Measurements from ENCODE around the gene NCOR2.

NCOR2 gene

DNA sequence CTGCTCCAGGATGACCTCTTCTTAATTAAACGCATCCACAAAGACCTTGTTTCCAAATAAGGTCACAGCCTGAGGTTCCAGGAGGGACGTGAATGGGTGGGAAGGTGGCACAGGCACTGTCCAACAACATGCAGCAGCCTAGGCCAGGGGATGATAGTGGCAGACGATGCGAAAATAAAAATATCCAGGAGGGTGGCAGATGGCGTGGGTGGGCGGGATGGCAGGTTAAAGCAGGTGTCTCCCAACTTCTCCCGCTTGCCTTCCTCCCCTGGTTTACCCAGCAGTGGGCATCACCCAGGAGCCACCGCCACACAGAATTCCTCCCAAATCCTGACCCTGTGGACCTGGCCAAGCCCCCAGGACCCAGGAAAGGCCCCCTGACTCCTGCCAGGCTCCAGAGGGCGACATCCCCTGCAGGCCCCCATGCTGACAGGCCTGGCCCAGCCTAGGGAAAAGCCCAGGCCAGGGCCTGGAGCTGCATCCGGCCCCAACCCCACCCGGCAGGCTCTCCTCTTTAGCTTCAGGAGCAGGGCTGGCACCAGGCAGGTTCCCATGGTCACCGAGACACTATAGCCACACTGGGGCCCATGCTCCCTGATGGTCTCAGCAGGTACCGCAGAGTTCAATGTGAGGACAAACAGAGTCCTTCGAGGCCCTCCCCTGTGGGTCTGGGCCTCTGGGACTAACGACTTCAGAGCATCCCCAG, 9.7 kb downstream of the NCOR2 start:
- no peak for DNase-seq
- Mint-ChIP-seq H3K27me3 (ENCODE audit: low read depth, poor library complexity) (no peaks in the 10 kb centered on the region), H3K36me3 (ENCODE audit: low read depth) (peaks cover 14% of the 10 kb centered on the region), H3K9me3 (no peaks in the 10 kb centered on the region), H3K4me3 (no peak overlapping the region), H3K27ac (peak overlapping the region; percentile 81), H3K4me1 (peaks cover 58% of the 10 kb centered on the region)
- TF ChIP-seq, protein P1, sequence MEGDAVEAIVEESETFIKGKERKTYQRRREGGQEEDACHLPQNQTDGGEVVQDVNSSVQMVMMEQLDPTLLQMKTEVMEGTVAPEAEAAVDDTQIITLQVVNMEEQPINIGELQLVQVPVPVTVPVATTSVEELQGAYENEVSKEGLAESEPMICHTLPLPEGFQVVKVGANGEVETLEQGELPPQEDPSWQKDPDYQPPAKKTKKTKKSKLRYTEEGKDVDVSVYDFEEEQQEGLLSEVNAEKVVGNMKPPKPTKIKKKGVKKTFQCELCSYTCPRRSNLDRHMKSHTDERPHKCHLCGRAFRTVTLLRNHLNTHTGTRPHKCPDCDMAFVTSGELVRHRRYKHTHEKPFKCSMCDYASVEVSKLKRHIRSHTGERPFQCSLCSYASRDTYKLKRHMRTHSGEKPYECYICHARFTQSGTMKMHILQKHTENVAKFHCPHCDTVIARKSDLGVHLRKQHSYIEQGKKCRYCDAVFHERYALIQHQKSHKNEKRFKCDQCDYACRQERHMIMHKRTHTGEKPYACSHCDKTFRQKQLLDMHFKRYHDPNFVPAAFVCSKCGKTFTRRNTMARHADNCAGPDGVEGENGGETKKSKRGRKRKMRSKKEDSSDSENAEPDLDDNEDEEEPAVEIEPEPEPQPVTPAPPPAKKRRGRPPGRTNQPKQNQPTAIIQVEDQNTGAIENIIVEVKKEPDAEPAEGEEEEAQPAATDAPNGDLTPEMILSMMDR (IDR thresholded peaks at IDR 0.05), result no peak

DNA sequence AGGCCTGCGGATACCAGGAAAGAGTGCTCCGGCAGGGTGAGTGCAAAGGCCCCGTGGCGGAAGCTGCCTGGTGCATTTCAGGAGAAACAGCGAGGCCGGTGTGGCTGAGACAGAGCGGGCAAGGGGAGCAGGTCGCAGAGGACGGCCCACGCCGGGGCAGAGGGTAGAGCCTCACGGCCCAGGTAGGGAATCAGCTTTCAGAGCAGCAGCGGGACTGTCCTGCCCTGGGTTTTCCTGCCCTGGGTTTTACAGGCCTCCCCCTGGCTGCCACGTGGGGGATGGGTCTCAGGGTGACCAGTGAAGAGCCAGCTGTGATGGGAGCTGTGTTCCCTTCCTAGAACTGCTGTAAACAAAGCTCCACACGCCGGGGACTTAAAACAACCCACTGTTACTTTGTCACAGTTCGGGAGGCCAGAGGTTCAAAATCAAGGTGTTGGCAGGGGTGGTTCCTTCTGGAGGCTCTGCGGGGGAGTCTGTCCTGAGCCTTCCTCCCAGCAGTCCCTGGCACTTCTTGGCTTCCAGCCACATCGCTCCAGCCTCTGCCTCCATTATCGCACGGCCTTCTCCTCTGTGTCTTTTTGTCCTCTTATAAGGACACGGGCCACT, 10.4 kb downstream of the NCOR2 start:
- H3K27ac Mint-ChIP-seq, result peak overlapping the region; percentile 94
- H3K27me3 Mint-ChIP-seq (ENCODE audit: low read depth, poor library complexity), result no peaks in the 10 kb centered on the region
- peaks cover 14% of the 10 kb centered on the region for H3K36me3 Mint-ChIP-seq (ENCODE audit: low read depth)
- no peaks in the 10 kb centered on the region for H3K9me3 Mint-ChIP-seq
- H3K4me1 Mint-ChIP-seq, result peaks cover 58% of the 10 kb centered on the region
- DNase-seq, result no peak
- H3K4me3 Mint-ChIP-seq, result no peak overlapping the region
- TF ChIP-seq, protein P1 (IDR thresholded peaks at IDR 0.05), result no peak

DNA sequence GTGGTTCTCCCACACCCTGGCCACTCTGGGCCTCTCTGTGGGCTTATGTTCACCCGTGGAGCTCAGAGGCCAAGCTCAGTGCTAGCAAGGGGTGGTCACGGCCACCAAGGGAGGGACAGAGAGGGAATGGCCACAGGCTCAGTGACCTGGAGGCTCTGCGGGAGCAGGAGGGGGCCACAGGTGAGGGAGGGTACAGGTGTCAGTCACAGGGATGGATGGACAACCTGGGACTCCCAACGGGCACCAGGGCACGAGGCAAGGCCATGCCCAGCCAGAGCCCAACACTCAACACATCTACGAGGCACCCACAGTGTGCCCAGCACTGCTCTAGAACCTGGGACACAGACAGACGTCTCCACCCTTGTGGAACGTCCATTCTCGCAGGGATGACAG, 11.3 kb downstream of the NCOR2 start:
- H3K36me3 Mint-ChIP-seq (ENCODE audit: low read depth), result peaks cover 14% of the 10 kb centered on the region
- H3K27ac Mint-ChIP-seq, result no peak overlapping the region
- H3K4me1 Mint-ChIP-seq, result peaks cover 61% of the 10 kb centered on the region
- no peaks in the 10 kb centered on the region for H3K27me3 Mint-ChIP-seq (ENCODE audit: low read depth, poor library complexity)
- H3K4me3 Mint-ChIP-seq, result no peak overlapping the region
- H3K9me3 Mint-ChIP-seq, result no peaks in the 10 kb centered on the region
- DNase-seq, result no peak
- TF ChIP-seq, protein P1 (IDR thresholded peaks at IDR 0.05), result no peak

DNA sequence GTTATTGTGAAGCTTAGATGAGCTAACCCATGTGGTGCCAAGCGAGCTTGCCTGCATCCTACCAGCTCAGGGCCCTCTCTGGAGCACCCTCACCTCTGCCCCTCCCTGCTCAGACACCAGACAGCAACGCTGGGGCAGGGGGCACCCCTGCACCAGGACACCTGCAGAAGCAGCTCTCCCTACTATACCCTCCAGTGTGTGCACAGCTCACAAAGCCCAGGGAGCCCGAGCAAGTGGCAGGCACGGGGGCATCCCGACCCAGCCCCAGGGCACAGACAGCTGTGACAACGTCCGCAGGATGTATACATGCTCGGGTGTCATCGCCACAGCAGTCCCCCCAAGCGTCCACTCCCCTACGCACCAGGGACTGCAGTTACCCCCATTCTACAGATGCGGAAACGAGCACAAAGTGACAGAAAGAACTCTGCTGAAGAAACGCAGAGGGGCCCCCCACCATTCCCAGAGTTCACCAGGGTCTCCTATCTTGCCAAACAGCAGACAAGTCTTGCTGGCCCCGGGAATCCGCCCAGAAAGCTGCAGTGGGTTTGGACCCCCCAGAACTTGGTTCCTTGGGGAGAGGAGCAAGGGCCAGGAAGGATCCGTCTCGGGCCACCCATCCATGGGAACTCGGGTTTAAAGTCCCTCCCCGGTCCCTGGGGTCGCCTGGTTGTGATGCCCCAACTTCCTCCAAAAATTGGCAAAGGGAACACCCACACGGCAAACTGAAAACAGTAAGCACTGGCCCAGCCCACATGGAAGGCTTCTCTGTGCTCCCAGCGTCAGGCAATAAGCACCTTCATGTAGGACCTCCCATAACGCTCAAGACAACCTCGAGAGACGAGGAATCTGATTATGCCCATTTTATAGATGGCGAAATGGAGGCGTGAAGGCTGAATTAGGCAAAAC, 12.0 kb downstream of the NCOR2 start:
- Mint-ChIP-seq H3K27ac (no peak overlapping the region), H3K27me3 (ENCODE audit: low read depth, poor library complexity) (no peaks in the 10 kb centered on the region), H3K9me3 (no peaks in the 10 kb centered on the region), H3K4me3 (no peak overlapping the region), H3K36me3 (ENCODE audit: low read depth) (peaks cover 14% of the 10 kb centered on the region), H3K4me1 (peaks cover 62% of the 10 kb centered on the region)
- TF ChIP-seq, protein P1 (IDR thresholded peaks at IDR 0.05), result no peak
- no peak for DNase-seq

DNA sequence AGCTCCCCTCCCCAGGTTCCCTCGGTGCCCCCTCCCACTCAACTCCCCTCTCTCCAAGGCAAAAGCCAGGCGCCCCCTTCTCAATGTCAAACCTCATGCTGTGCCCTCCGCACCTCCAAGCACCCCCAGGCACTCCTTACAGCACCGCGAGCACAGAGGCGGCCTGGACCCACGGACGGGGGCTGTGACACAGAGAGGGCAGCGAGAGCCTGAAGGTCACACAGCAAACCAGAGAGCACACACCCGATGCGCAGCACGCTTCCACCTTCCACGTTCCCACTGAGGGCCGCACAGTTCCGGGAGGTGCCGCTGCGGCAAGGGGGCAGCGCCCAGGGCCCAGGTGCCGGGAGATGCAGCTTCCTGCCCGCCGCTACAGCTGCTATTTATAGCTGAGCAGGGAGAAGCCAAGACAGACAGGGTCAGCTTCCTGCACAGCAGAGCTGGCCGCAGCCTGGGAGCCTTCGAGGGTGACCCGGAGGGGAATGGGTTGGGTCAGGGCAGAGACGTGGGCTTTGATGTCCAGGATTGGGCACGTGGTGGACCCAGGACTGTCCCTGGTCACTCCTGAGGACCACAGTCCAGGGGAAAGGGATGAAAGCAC, 12.9 kb downstream of the NCOR2 start:
- TF ChIP-seq, protein P1 (IDR thresholded peaks at IDR 0.05), result no peak
- Mint-ChIP-seq H3K27ac (no peak overlapping the region), H3K27me3 (ENCODE audit: low read depth, poor library complexity) (no peaks in the 10 kb centered on the region), H3K4me1 (peaks cover 70% of the 10 kb centered on the region), H3K9me3 (no peaks in the 10 kb centered on the region), H3K36me3 (ENCODE audit: low read depth) (peaks cover 10% of the 10 kb centered on the region), H3K4me3 (no peak overlapping the region)
- no peak for DNase-seq

Data from nephron progenitor cell (in vitro differentiated cells).